Neural progenitor cell (in vitro differentiated cells): ENCODE data around the gene CCDC134. TPM values are rescaled to one million over a fixed set of nuclear protein-coding genes. Genes with fewer than 3 reads are reported as not detected.

Source experiments
- DNase-seq: peaks from one replicate; pipeline ENCODE4 v3.0.0-alpha.2; 2016; ENCODE audit warnings: low spot score
- H2AFZ ChIP-seq: fragments of 200-600 bp; sonication (generic); replicated peaks from 2 replicates; pipeline ENCODE4 v1.6.1; 2016; ENCODE audit warnings: antibody characterized with exemption
- H3F3A ChIP-seq: fragments of 200-600 bp; sonication (generic); 2 replicates; pipeline ENCODE4 v1.6.1; 2016; ENCODE audit warnings: antibody characterized with exemption, low read depth
- H3K27ac ChIP-seq: fragments of 200-600 bp; sonication (generic); 2 replicates; pipeline ENCODE4 v1.5.1; 2016; ENCODE audit warnings: mild to moderate bottlenecking
- H3K27me3 ChIP-seq: fragments of 200-600 bp; sonication (generic); 2 replicates; pipeline ENCODE4 v1.6.1; 2016; ENCODE audit warnings: mild to moderate bottlenecking, moderate library complexity
- H3K36me3 ChIP-seq: fragments of 200-600 bp; sonication (generic); 2 replicates; pipeline ENCODE4 v1.5.1; 2016
- H3K4me1 ChIP-seq: fragments of 200-600 bp; sonication (generic); 2 replicates; pipeline ENCODE4 v1.6.1; 2016; ENCODE audit warnings: mixed run types
- H3K4me2 ChIP-seq: fragments of 200-600 bp; sonication (generic); 2 replicates; pipeline ENCODE4 v1.6.1; 2016
- H3K4me3 ChIP-seq: fragments of 200-600 bp; sonication (generic); 2 replicates; pipeline ENCODE4 v1.5.1; 2016
- H3K79me2 ChIP-seq: fragments of 200-600 bp; sonication (generic); 2 replicates; pipeline ENCODE4 v1.6.1; 2016; ENCODE audit warnings: low read depth
- H3K9ac ChIP-seq: fragments of 200-600 bp; sonication (generic); 2 replicates; pipeline ENCODE4 v1.6.1; 2016
- H3K9me3 ChIP-seq: fragments of 200-600 bp; sonication (generic); 2 replicates; pipeline ENCODE4 v1.5.1; 2016; ENCODE audit warnings: low read depth
- H4K20me1 ChIP-seq: fragments of 200-600 bp; sonication (generic); 2 replicates; pipeline ENCODE4 v1.6.1; 2016; ENCODE audit warnings: low read depth
- H3K27ac Mint-ChIP-seq: 3 replicates; pipeline ENCODE4 v1.8.0; 2021; ENCODE audit warnings: mixed read lengths
- H3K27me3 Mint-ChIP-seq: 2 replicates; pipeline ENCODE4 v1.8.0; 2022; ENCODE audit warnings: low read depth, mild to moderate bottlenecking, inconsistent platforms, moderate library complexity, mixed read lengths; ENCODE audit not compliant: insufficient read depth
- H3K36me3 Mint-ChIP-seq: 3 replicates; pipeline ENCODE4 v1.8.0; 2021; ENCODE audit warnings: mixed read lengths
- H3K4me1 Mint-ChIP-seq: 3 replicates; pipeline ENCODE4 v1.8.0; 2021; ENCODE audit warnings: mixed read lengths
- H3K4me3 Mint-ChIP-seq: 3 replicates; pipeline ENCODE4 v1.8.0; 2021; ENCODE audit warnings: mild to moderate bottlenecking, moderate library complexity, mixed read lengths
- H3K9me3 Mint-ChIP-seq: 3 replicates; pipeline ENCODE4 v1.8.0; 2020; ENCODE audit warnings: mixed read lengths
- CTCF ChIP-seq: fragments of 200-600 bp; sonication (generic); IDR thresholded peaks from 2 replicates; pipeline ENCODE4 v1.5.1; 2017; ENCODE audit warnings: antibody characterized with exemption, mild to moderate bottlenecking
- EZH2 ChIP-seq: fragments of 200-600 bp; sonication (generic); IDR thresholded peaks from 2 replicates; pipeline ENCODE4 v1.6.1; 2017; ENCODE audit warnings: antibody characterized with exemption, mild to moderate bottlenecking, moderate library complexity
- EZH2phosphoT487 ChIP-seq: fragments of 200-600 bp; sonication (generic); IDR thresholded peaks from 2 replicates; pipeline ENCODE4 v1.6.1; 2017; ENCODE audit warnings: antibody characterized with exemption
- total RNA-seq: library from RNA; depleted of rRNA; stranded (reverse); fragments of >200 nt; gene quantifications from 2 replicates; pipeline ENCODE4 v1.2.3, GENCODE V29; 2015; ENCODE audit warnings: low replicate concordance

Gene CCDC134
- total RNA-seq, 1 donor from 2014 or later, result 8.8 TPM

DNA sequence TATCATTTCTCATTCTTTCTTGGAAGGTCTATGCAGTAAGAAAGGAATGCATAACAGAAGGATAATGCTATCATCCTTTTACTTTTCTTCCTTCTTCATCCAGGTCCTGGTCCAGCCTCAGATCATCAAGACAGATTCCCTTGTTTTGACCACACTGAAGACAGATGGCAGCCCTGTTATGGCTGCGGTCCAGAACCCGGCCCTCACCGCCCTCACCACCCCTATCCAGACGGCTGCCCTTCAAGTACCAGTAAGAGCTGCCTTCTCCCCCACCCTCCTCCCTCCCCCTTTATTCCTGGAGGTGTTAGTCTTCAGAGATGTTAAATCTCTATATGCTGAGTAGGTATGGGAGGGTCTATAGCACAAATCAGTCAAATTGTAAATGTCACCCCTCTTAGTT lies 70.3 kb downstream of the CCDC134 start:
- H3K9me3 ChIP-seq, result no peaks in the 10 kb centered on the region
- no peaks in the 10 kb centered on the region for H3K4me1 ChIP-seq
- no peak overlapping the region for H3K27ac Mint-ChIP-seq
- peaks cover 9% of the 10 kb centered on the region for H3K36me3 ChIP-seq
- H3K9me3 Mint-ChIP-seq, result no peaks in the 10 kb centered on the region
- H4K20me1 ChIP-seq, result peaks cover 41% of the 10 kb centered on the region
- H3K4me1 Mint-ChIP-seq, result no peaks in the 10 kb centered on the region
- H3K4me3 Mint-ChIP-seq, result no peak overlapping the region
- H3K4me2 ChIP-seq, result no peak overlapping the region
- H3K27me3 ChIP-seq, result no peaks in the 10 kb centered on the region
- no peak overlapping the region for H3K27ac ChIP-seq
- TF ChIP-seq EZH2phosphoT487, result no peak
- no peak for TF ChIP-seq EZH2
- no peak for TF ChIP-seq CTCF
- H3K4me3 ChIP-seq, result no peak overlapping the region
- H3K79me2 ChIP-seq, result peaks cover 4% of the 10 kb centered on the region
- H3F3A ChIP-seq, result peaks cover 4% of the 10 kb centered on the region
- H3K27me3 Mint-ChIP-seq, result peaks cover 4% of the 10 kb centered on the region
- H2AFZ ChIP-seq, result no peak overlapping the region
- H3K36me3 Mint-ChIP-seq, result peaks cover 39% of the 10 kb centered on the region
- DNase-seq, result no peak
- H3K9ac ChIP-seq, result no peak overlapping the region

DNA sequence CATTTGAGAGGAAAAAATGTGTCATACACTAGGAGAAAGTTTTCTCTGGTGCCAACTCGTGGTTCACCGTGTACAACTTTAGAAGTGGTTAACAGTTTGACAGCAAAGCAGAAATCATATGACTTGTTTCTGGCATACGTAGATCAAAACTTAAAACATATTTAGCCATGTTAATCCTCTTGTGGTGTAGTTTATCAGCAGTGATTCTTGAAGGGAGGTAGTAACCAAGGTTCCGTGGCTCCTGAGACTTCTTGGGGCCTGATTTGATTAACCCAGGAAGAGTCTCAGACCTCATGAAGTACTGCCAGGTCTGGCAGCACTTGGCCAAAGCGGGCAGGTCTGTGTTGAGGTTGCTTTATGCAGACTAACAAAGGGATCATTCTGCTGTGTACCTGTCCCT lies 72.9 kb downstream of the CCDC134 start:
- Histone ChIP-seq H3K27me3 (no peaks in the 10 kb centered on the region), H3F3A (peaks cover 4% of the 10 kb centered on the region), H3K9ac (no peak overlapping the region), H3K4me3 (no peak overlapping the region), H3K4me1 (no peaks in the 10 kb centered on the region), H3K27ac (no peak overlapping the region), H4K20me1 (peaks cover 26% of the 10 kb centered on the region), H3K36me3 (peaks cover 9% of the 10 kb centered on the region), H3K79me2 (no peaks in the 10 kb centered on the region), H3K4me2 (no peak overlapping the region), H3K9me3 (no peaks in the 10 kb centered on the region), H2AFZ (no peak overlapping the region)
- Mint-ChIP-seq H3K9me3 (no peaks in the 10 kb centered on the region), H3K36me3 (peaks cover 44% of the 10 kb centered on the region), H3K27me3 (peaks cover 2% of the 10 kb centered on the region), H3K4me3 (no peak overlapping the region), H3K27ac (no peak overlapping the region), H3K4me1 (no peaks in the 10 kb centered on the region)
- no peak for DNase-seq
- no peak for TF ChIP-seq EZH2phosphoT487
- TF ChIP-seq CTCF, result no peak
- TF ChIP-seq EZH2, result no peak

GRCh38 chr22:41874090-41874489 lies 73.6 kb downstream of the CCDC134 start:
- Histone ChIP-seq H3K9me3 (no peaks in the 10 kb centered on the region), H4K20me1 (peaks cover 24% of the 10 kb centered on the region), H3F3A (peaks cover 4% of the 10 kb centered on the region), H3K36me3 (peaks cover 9% of the 10 kb centered on the region), H3K4me3 (no peak overlapping the region), H2AFZ (no peak overlapping the region), H3K4me1 (no peaks in the 10 kb centered on the region), H3K79me2 (no peaks in the 10 kb centered on the region), H3K27ac (no peak overlapping the region), H3K9ac (no peak overlapping the region), H3K27me3 (no peaks in the 10 kb centered on the region), H3K4me2 (no peak overlapping the region)
- DNase-seq, result no peak
- Mint-ChIP-seq H3K27ac (no peak overlapping the region), H3K4me3 (no peak overlapping the region), H3K9me3 (no peaks in the 10 kb centered on the region), H3K4me1 (no peaks in the 10 kb centered on the region), H3K27me3 (peaks cover 2% of the 10 kb centered on the region), H3K36me3 (peaks cover 47% of the 10 kb centered on the region)
- TF ChIP-seq CTCF (no peak), EZH2 (no peak), EZH2phosphoT487 (no peak)
